Activated naive CD8-positive, alpha-beta T cell treated with anti-CD3 and anti-CD28 coated beads for 36 hours (primary cell): ENCODE measurements around the gene MYMK. TPM values are rescaled to one million over a fixed set of nuclear protein-coding genes. Genes with fewer than 3 reads are reported as not detected.

ENCODE experiments used
- DNase-seq: peaks from one replicate; pipeline ENCODE4 v3.0.0; 2021
- H3K27ac Mint-ChIP-seq: one replicate; pipeline ENCODE4 v1.8.0; 2022; ENCODE audit warnings: mild to moderate bottlenecking, moderate library complexity, mixed read lengths
- H3K27me3 Mint-ChIP-seq: one replicate; pipeline ENCODE4 v1.8.0; 2022; ENCODE audit warnings: mild to moderate bottlenecking, mixed read lengths
- H3K36me3 Mint-ChIP-seq: one replicate; pipeline ENCODE4 v1.8.0; 2021; ENCODE audit warnings: mild to moderate bottlenecking, mixed read lengths
- H3K4me1 Mint-ChIP-seq: one replicate; pipeline ENCODE4 v1.8.0; 2021; ENCODE audit warnings: mixed read lengths
- H3K4me3 Mint-ChIP-seq: one replicate; pipeline ENCODE4 v1.8.0; 2022; ENCODE audit warnings: mild to moderate bottlenecking, moderate library complexity, mixed read lengths
- H3K9me3 Mint-ChIP-seq: one replicate; pipeline ENCODE4 v1.8.0; 2022; ENCODE audit warnings: mixed read lengths
- total RNA-seq, 2 experiments: library from RNA; stranded (reverse); gene quantifications; one replicate each; pipeline ENCODE4 v1.2.3, GENCODE V29; 2021

MYMK gene
- total RNA-seq, 2 experiments from 2014 or later: not detected

- peaks cover 15% of the 10 kb centered on the region for H3K4me1 Mint-ChIP-seq
- H3K9me3 Mint-ChIP-seq: no peaks in the 10 kb centered on the region
- peak; percentile 76 for DNase-seq
- no peaks in the 10 kb centered on the region for H3K27me3 Mint-ChIP-seq
- peak overlapping the region; percentile 32 for H3K4me3 Mint-ChIP-seq
- H3K36me3 Mint-ChIP-seq: no peaks in the 10 kb centered on the region
- no peak overlapping the region for H3K27ac Mint-ChIP-seq
These were observed 8.3 kb upstream of the MYMK start for GRCh38 chr9:133532937-133533668.

- no peaks in the 10 kb centered on the region for H3K36me3 Mint-ChIP-seq
- H3K9me3 Mint-ChIP-seq: no peaks in the 10 kb centered on the region
- no peak overlapping the region for H3K4me3 Mint-ChIP-seq
- H3K4me1 Mint-ChIP-seq: peaks cover 23% of the 10 kb centered on the region
- DNase-seq: no peak
- no peak overlapping the region for H3K27ac Mint-ChIP-seq
- H3K27me3 Mint-ChIP-seq: no peaks in the 10 kb centered on the region
These were observed 6.5 kb upstream of the MYMK start for GRCh38 chr9:133531293-133531692.

- H3K27ac Mint-ChIP-seq: no peak overlapping the region
- H3K9me3 Mint-ChIP-seq: no peaks in the 10 kb centered on the region
- no peak overlapping the region for H3K4me3 Mint-ChIP-seq
- no peaks in the 10 kb centered on the region for H3K27me3 Mint-ChIP-seq
- no peaks in the 10 kb centered on the region for H3K36me3 Mint-ChIP-seq
- H3K4me1 Mint-ChIP-seq: peaks cover 23% of the 10 kb centered on the region
- no peak for DNase-seq
These were observed 5.1 kb upstream of the MYMK start for GRCh38 chr9:133529874-133530273.

- Mint-ChIP-seq H3K4me1 (peaks cover 23% of the 10 kb centered on the region), H3K27ac (no peak overlapping the region), H3K36me3 (no peaks in the 10 kb centered on the region), H3K9me3 (no peaks in the 10 kb centered on the region), H3K27me3 (no peaks in the 10 kb centered on the region), H3K4me3 (no peak overlapping the region)
- DNase-seq: no peak
These were observed 4.7 kb upstream of the MYMK start for GRCh38 chr9:133529457-133529856.

GRCh38 chr9:133528876-133529241, 4.1 kb upstream of the MYMK start:
- no peak overlapping the region for H3K27ac Mint-ChIP-seq
- no peak for DNase-seq
- peaks cover 20% of the 10 kb centered on the region for H3K4me1 Mint-ChIP-seq
- no peaks in the 10 kb centered on the region for H3K36me3 Mint-ChIP-seq
- H3K4me3 Mint-ChIP-seq: no peak overlapping the region
- no peaks in the 10 kb centered on the region for H3K9me3 Mint-ChIP-seq
- H3K27me3 Mint-ChIP-seq: no peaks in the 10 kb centered on the region

GRCh38 chr9:133528001-133528875, 3.5 kb upstream of the MYMK start:
- Mint-ChIP-seq H3K27ac (no peak overlapping the region), H3K9me3 (no peaks in the 10 kb centered on the region), H3K27me3 (no peaks in the 10 kb centered on the region), H3K4me3 (no peak overlapping the region), H3K4me1 (peaks cover 15% of the 10 kb centered on the region), H3K36me3 (no peaks in the 10 kb centered on the region)
- DNase-seq: no peak

- H3K4me3 Mint-ChIP-seq: no peak overlapping the region
- H3K27me3 Mint-ChIP-seq: no peaks in the 10 kb centered on the region
- H3K9me3 Mint-ChIP-seq: no peaks in the 10 kb centered on the region
- no peak for DNase-seq
- no peak overlapping the region for H3K27ac Mint-ChIP-seq
- no peaks in the 10 kb centered on the region for H3K36me3 Mint-ChIP-seq
- H3K4me1 Mint-ChIP-seq: peaks cover 8% of the 10 kb centered on the region
These were observed 2.7 kb upstream of the MYMK start for GRCh38 chr9:133527444-133527920.

- H3K4me1 Mint-ChIP-seq: peaks cover 8% of the 10 kb centered on the region
- no peak overlapping the region for H3K4me3 Mint-ChIP-seq
- no peaks in the 10 kb centered on the region for H3K9me3 Mint-ChIP-seq
- H3K27ac Mint-ChIP-seq: no peak overlapping the region
- DNase-seq: no peak
- H3K36me3 Mint-ChIP-seq: no peaks in the 10 kb centered on the region
- H3K27me3 Mint-ChIP-seq: no peaks in the 10 kb centered on the region
These were observed 2.1 kb upstream of the MYMK start for GRCh38 chr9:133526721-133527321.

GRCh38 chr9:133525677-133526076, 918 bp upstream of the MYMK start:
- DNase-seq: no peak
- Mint-ChIP-seq H3K27me3 (no peaks in the 10 kb centered on the region), H3K4me1 (peaks cover 8% of the 10 kb centered on the region), H3K4me3 (no peak overlapping the region), H3K36me3 (no peaks in the 10 kb centered on the region), H3K9me3 (no peaks in the 10 kb centered on the region), H3K27ac (no peak overlapping the region)

- H3K9me3 Mint-ChIP-seq: no peaks in the 10 kb centered on the region
- H3K4me1 Mint-ChIP-seq: peaks cover 8% of the 10 kb centered on the region
- H3K27ac Mint-ChIP-seq: no peak overlapping the region
- H3K27me3 Mint-ChIP-seq: no peaks in the 10 kb centered on the region
- no peak overlapping the region for H3K4me3 Mint-ChIP-seq
- no peak for DNase-seq
- no peaks in the 10 kb centered on the region for H3K36me3 Mint-ChIP-seq
These were observed 613 bp downstream of the MYMK start for GRCh38 chr9:133524146-133524545.

- no peak overlapping the region for H3K27ac Mint-ChIP-seq
- no peak for DNase-seq
These were observed 1.7 kb downstream of the MYMK start for GRCh38 chr9:133523106-133523505.

GRCh38 chr9:133522073-133522910, 2.5 kb downstream of the MYMK start:
- no peaks in the 10 kb centered on the region for H3K9me3 Mint-ChIP-seq
- no peak overlapping the region for H3K4me3 Mint-ChIP-seq
- H3K4me1 Mint-ChIP-seq: peaks cover 8% of the 10 kb centered on the region
- no peak for DNase-seq
- H3K36me3 Mint-ChIP-seq: no peaks in the 10 kb centered on the region
- H3K27ac Mint-ChIP-seq: no peak overlapping the region
- no peaks in the 10 kb centered on the region for H3K27me3 Mint-ChIP-seq

More at GRCh38 chr9:133523106-133523505, 1.7 kb downstream of the MYMK start:
- no peaks in the 10 kb centered on the region for H3K9me3 Mint-ChIP-seq
- H3K4me1 Mint-ChIP-seq: peaks cover 8% of the 10 kb centered on the region
- H3K4me3 Mint-ChIP-seq: no peak overlapping the region
- H3K27me3 Mint-ChIP-seq: no peaks in the 10 kb centered on the region
- H3K36me3 Mint-ChIP-seq: no peaks in the 10 kb centered on the region

- H3K27ac Mint-ChIP-seq: no peak overlapping the region
These were observed 3.4 kb downstream of the MYMK start for GRCh38 chr9:133521122-133522072.

More at GRCh38 chr9:133521122-133522072, 3.4 kb downstream of the MYMK start:
- Mint-ChIP-seq H3K36me3 (no peaks in the 10 kb centered on the region), H3K4me1 (peaks cover under 1% of the 10 kb centered on the region), H3K4me3 (no peak overlapping the region), H3K9me3 (no peaks in the 10 kb centered on the region), H3K27me3 (no peaks in the 10 kb centered on the region)
- no peak for DNase-seq
